HepG2 (cell line): ENCODE measurements around the gene RDH12. TPM values are rescaled to one million over a fixed set of nuclear protein-coding genes. Genes with fewer than 3 reads are reported as not detected.

Source experiments
- AGO2 ChIP-seq: fragments of 200-400 bp; formaldehyde crosslinking; optimal IDR thresholded peaks from 2 replicates; pipeline ENCODE3; 2017; ENCODE audit warnings: mild to moderate bottlenecking, low read depth, low read length, moderate library complexity
- AKAP8 ChIP-seq: sonication (generic); formaldehyde crosslinking; IDR thresholded peaks from 2 replicates; pipeline ENCODE4 v1.5.1; 2020; ENCODE audit warnings: mild to moderate bottlenecking, missing genetic modification reagents
- ATF5 ChIP-seq: sonication (generic); formaldehyde crosslinking; IDR thresholded peaks from 2 replicates; pipeline ENCODE4 v1.4.0; 2020; ENCODE audit warnings: mild to moderate bottlenecking, low read depth, missing genetic modification reagents
- HNF1A ChIP-seq, 2 experiments: sonication (generic) in 1 of 2; formaldehyde crosslinking in 1 of 2; IDR thresholded peaks; 2 replicates each; pipeline versions ENCODE4 v1.4.0 to v1.6.1; 2016 to 2020; ENCODE audit warnings: borderline replicate concordance in 1 of 2, low read depth in 1 of 2, mild to moderate bottlenecking in 1 of 2, missing genetic modification reagents in 1 of 2
- KMT2A ChIP-seq: sonication (generic); formaldehyde crosslinking; IDR thresholded peaks from 2 replicates; pipeline ENCODE4 v1.4.0; 2020; ENCODE audit warnings: missing genetic modification reagents
- NFE2L2 ChIP-seq: fragments of 150-350 bp; IDR thresholded peaks from 2 replicates; pipeline ENCODE4 v1.6.1; 2014; ENCODE audit warnings: low read length
- RBM22 ChIP-seq: fragments of 200-400 bp; formaldehyde crosslinking; optimal IDR thresholded peaks from 2 replicates; pipeline ENCODE3; 2017; ENCODE audit warnings: mild to moderate bottlenecking, low read length, moderate library complexity
- REPIN1 ChIP-seq: sonication (generic); formaldehyde crosslinking; IDR thresholded peaks from 2 replicates; pipeline ENCODE4 v1.8.0; 2022; ENCODE audit warnings: missing genetic modification reagents, low read depth, mild to moderate bottlenecking, borderline replicate concordance
- SAFB2 ChIP-seq: sonication (generic); formaldehyde crosslinking; IDR thresholded peaks from 2 replicates; pipeline ENCODE4 v1.5.1; 2020; ENCODE audit warnings: missing genetic modification reagents, low read depth, mild to moderate bottlenecking, borderline replicate concordance
- THAP7 ChIP-seq: sonication (generic); formaldehyde crosslinking; IDR thresholded peaks from 2 replicates; pipeline ENCODE4 v1.8.1; 2023; ENCODE audit warnings: mild to moderate bottlenecking, missing genetic modification reagents
- U2AF2 ChIP-seq: fragments of 200-400 bp; formaldehyde crosslinking; IDR thresholded peaks from 2 replicates; pipeline ENCODE4 v1.6.1; 2017; ENCODE audit warnings: low read depth, mild to moderate bottlenecking, low read length
- YY1 ChIP-seq: IDR thresholded peaks from 2 replicates; pipeline ENCODE4 v1.6.1; 2011; ENCODE audit warnings: low read length, low read depth, moderate library complexity, mild to moderate bottlenecking; ENCODE audit not compliant: insufficient read depth, insufficient replicate concordance
- ZFX ChIP-seq: sonication (generic); formaldehyde crosslinking; IDR thresholded peaks from 2 replicates; pipeline ENCODE4 v1.4.0; 2020; ENCODE audit warnings: mild to moderate bottlenecking, low read depth, missing genetic modification reagents, moderate library complexity
- ZNF34 ChIP-seq: sonication (generic); formaldehyde crosslinking; IDR thresholded peaks from 2 replicates; pipeline ENCODE4 v1.4.0; 2020; ENCODE audit warnings: mild to moderate bottlenecking, missing genetic modification reagents, borderline replicate concordance
- ZNF614 ChIP-seq: IDR thresholded peaks from 2 replicates; pipeline ENCODE4 v1.6.1; 2018; ENCODE audit warnings: missing biosample characterization, missing genetic modification reagents, inconsistent platforms, borderline replicate concordance
- ZNF670 ChIP-seq: sonication (generic); formaldehyde crosslinking; IDR thresholded peaks from 2 replicates; pipeline ENCODE4 v1.8.0; 2022; ENCODE audit warnings: mild to moderate bottlenecking, missing genetic modification reagents, borderline replicate concordance
- ZNF761 ChIP-seq: sonication (generic); formaldehyde crosslinking; conservative IDR thresholded peaks from 2 replicates; pipeline ENCODE4 v1.4.0; 2020; ENCODE audit warnings: mild to moderate bottlenecking, missing genetic modification reagents
- polyA plus RNA-seq, 8 experiments: library from polyadenylated mRNA; depleted of rRNA in 3 of 8; stranded (reverse) in 7 of 8; unstranded in 1 of 8; fragments of >200 nt; fragmentation: Illumina TruSeq in 4 of 8; extraction: Trizol in 4 of 8; gene quantifications; 2 replicates each; pipeline versions ENCODE4 v1.2.1 to v1.2.3, GENCODE V29; 2011 to 2016; ENCODE audit warnings: low read depth in 4 of 8, missing spikeins in 1 of 8, mixed read lengths in 1 of 8; ENCODE audit not compliant: insufficient read depth in 1 of 8
- total RNA-seq, 5 experiments: library from RNA; depleted of rRNA; stranded (reverse); fragments of >200 nt; fragmentation: Illumina TruSeq; extraction: Trizol; gene quantifications; 2 replicates each; pipeline ENCODE4 v1.2.3, GENCODE V29; 2016; ENCODE audit warnings: low read depth in 1 of 5
- TF ChIP-seq, protein P1 (sequence below): sonication (generic); formaldehyde crosslinking; IDR thresholded peaks from 2 replicates; pipeline ENCODE4 v1.8.0; 2022; ENCODE audit warnings: mild to moderate bottlenecking, missing genetic modification reagents
- TF ChIP-seq, protein P2 (sequence below): sonication (generic); formaldehyde crosslinking; IDR thresholded peaks from 2 replicates; pipeline ENCODE4 v1.9.0; 2021; ENCODE audit warnings: missing genetic modification reagents, mild to moderate bottlenecking, borderline replicate concordance

The RDH12 gene
- total and polyA plus RNA-seq, 2 of the 13 experiments (the other 11 are each of a cell fraction or from before 2014, with no cell fraction given): 1.6 to 2.1 TPM

- TF ChIP-seq HNF1A (IDR thresholded peaks at IDR 0.05; ENCODE audit: low read depth) (no peak), HNF1A (CRISPR knock-in tag; IDR thresholded peaks at IDR 0.05; ENCODE audit: borderline replicate concordance) (peak; percentile 66; the same call in 1 of the 2 replicates), ZFX (CRISPR knock-in tag) (peak; percentile 86), U2AF2 (no peak), THAP7 (peak; percentile 87; the same call in 1 of the 2 replicates), ZNF761 (CRISPR knock-in tag) (peak; percentile 66), NFE2L2 (no peak), REPIN1 (peak; percentile 70; the same call in 1 of the 2 replicates), AKAP8 (peak; percentile 28; the same call in 1 of the 2 replicates), ZNF614 (CRISPR knock-in tag) (no peak), RBM22 (peak; percentile 40), KMT2A (CRISPR knock-in tag) (peak; percentile 63; the same call in 1 of the 2 replicates), ZNF34 (CRISPR knock-in tag) (0 out of 2 replicates have a peak, but pooled peaks have one; percentile 33), YY1 (peak; percentile 59), AGO2 (peak; percentile 93), ZNF670 (peak; percentile 61), SAFB2 (CRISPR knock-in tag) (peak; percentile 90; the same call in 1 of the 2 replicates), ATF5 (CRISPR knock-in tag) (no peak)
- TF ChIP-seq, protein P1, sequence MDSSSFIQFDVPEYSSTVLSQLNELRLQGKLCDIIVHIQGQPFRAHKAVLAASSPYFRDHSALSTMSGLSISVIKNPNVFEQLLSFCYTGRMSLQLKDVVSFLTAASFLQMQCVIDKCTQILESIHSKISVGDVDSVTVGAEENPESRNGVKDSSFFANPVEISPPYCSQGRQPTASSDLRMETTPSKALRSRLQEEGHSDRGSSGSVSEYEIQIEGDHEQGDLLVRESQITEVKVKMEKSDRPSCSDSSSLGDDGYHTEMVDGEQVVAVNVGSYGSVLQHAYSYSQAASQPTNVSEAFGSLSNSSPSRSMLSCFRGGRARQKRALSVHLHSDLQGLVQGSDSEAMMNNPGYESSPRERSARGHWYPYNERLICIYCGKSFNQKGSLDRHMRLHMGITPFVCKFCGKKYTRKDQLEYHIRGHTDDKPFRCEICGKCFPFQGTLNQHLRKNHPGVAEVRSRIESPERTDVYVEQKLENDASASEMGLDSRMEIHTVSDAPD (CRISPR knock-in tag): 0 out of 2 replicates have a peak, but pooled peaks have one; percentile 26
- TF ChIP-seq, protein P2, sequence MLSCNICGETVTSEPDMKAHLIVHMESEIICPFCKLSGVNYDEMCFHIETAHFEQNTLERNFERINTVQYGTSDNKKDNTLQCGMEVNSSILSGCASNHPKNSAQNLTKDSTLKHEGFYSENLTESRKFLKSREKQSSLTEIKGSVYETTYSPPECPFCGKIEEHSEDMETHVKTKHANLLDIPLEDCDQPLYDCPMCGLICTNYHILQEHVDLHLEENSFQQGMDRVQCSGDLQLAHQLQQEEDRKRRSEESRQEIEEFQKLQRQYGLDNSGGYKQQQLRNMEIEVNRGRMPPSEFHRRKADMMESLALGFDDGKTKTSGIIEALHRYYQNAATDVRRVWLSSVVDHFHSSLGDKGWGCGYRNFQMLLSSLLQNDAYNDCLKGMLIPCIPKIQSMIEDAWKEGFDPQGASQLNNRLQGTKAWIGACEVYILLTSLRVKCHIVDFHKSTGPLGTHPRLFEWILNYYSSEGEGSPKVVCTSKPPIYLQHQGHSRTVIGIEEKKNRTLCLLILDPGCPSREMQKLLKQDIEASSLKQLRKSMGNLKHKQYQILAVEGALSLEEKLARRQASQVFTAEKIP: no peak
These were observed 27.0 kb upstream of the RDH12 start, which contains the start of gene VTI1B (continued) for GRCh38 chr14:67674480-67675218.
